Inferior parietal cortex (tissue), 1 donor: ENCODE results near the gene SYNE2.

Experiments
- DNase-seq: peaks from one replicate; pipeline ENCODE4 v3.0.0-alpha.2; 2016; ENCODE audit errors: extremely low spot score

Gene SYNE2

DNA sequence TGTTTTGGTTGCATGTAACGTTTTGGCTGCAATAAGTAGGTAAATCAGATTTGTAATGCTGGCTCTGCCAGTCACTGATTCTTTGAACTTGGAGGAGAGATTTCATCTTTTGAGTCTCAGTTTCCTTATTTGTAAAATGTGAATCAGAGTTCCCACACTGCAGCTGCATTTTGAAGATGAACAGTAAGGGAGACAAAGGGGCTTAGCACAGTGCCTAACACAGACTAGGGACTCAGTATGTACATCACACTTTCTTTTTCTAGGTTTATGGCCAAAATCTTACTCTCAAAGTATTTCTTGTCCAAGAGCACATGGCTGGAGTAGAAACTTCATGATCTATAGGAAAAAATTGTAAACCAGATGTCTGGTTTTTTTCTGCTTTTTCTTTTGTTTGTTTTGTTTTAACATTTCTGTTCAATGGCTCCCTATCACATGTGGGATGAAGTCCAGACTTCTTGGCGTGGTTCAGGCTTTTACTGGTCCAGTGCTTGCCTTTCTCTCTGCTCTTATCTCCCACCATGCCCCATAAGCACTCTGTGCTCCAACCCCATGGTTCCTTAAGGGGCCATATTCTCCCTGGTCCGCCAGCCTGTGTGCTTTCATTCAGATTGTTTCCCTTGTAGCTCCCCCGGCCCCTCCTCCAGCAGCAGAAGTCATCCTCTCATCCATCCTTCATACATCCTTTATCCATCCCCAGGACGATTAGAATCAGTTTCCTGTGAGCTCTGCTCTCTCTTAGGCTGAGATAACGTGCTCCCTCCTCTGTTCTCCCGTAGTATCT, 58.0 kb downstream of the SYNE2 start:
- no peak for DNase-seq

DNA sequence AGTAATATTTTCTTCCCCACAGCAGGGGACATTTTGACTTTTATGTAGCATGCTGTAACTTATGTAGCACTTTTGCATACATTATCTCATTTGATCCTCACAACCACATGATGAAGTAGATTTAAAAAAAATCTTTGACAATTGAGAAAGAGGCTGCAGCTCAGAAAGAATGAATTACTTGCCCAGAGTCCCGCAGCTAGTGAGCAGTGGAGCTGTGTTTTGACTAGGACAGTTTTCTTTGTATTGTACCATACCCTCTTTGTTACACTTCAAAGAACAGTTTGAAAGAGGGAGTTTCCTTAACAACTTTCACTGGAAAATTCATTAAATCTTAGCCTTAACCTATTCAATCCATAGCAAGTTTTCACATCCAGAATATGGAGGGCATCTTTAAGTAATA, 58.6 kb downstream of the SYNE2 start:
- DNase-seq = no peak

DNA sequence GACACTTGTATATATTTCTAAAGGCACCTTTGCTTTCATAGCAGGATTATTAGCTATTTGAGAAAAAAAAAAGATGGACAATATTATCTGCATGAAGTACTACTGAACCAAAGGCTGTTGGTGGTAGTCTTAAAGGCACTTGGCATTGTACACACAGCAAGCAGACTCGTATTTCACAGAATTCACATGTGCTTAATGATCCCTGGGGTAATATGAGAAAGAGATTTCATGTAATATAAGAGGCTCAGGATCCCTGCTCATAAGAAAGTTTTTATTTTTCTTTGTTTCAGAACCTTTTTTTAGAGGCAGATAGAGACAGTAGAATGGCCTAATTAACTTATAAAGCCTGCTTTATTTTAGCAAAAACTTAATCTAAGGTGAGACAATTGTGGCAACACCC, 59.5 kb downstream of the SYNE2 start:
- DNase-seq = no peak

GRCh38 chr14:63918411-63918810, 65.6 kb downstream of the SYNE2 start:
- no peak for DNase-seq

DNA sequence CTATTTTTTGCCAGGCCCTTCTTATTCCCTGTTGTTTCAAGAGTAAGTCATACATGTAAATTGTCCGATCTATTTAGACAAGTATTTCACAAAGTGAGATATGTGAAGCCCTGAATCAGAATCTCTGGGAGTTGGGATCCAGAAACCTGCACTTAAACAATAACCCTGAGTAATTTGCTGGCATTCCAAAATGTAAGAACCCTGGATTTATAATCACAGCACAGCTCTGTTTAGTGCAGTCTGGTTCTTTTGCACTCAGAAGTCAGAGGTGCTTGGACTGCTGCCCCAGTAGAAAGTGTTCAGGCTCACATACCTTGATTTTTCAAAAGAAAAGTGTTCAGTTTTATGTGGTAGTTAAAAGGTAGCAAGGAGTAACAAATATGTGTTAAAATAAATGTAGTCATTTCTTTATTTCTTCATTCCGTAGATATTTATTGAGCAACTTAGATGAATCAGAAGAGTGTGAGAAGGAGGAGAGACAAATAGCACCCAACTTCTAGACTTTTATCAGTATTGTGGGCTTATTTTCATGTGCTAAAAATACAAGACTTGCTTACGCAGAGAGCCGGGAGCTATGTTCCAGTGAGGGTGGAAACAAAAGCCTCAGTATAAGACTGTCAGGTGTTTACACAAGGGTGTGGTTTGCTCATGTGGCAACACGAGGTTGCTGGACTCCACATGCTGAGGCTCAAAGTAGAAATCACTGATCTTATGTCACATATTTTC, 70.1 kb downstream of the SYNE2 start:
- DNase-seq = no peak

DNA sequence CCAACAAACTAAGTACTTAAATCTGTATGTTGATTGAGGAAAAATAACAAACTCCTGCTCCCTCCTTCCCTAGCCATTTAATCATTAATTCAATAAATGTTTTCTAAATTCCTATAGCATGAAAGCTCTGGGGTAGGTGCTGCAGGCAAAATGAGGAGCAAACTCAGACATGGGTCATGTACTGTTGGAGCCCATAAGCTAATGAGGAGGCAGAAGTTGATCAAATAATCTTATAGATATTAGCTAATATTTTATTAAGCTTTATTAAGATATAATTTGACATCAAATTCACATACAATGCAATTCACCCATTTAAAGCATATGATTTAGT, 70.6 kb downstream of the SYNE2 start:
- no peak for DNase-seq

DNA sequence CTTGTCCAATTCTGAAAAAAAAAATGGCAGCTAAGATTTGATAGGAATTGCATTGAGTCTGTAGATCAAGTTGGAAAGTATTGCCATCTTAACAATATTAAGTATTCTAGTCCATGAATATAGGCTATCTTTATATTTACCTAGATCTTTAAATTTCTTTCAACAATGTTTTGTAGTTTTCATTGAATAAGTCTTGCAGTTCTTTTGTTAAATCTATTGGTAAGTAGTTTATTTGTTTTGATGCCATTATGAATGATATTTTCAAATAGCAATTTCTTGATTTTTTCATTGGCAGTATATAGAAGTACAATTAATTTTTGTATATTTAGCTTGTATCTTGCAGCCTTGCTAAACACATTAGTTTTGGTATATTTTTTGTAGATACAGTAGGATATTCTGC, 71.6 kb downstream of the SYNE2 start:
- no peak for DNase-seq

DNA sequence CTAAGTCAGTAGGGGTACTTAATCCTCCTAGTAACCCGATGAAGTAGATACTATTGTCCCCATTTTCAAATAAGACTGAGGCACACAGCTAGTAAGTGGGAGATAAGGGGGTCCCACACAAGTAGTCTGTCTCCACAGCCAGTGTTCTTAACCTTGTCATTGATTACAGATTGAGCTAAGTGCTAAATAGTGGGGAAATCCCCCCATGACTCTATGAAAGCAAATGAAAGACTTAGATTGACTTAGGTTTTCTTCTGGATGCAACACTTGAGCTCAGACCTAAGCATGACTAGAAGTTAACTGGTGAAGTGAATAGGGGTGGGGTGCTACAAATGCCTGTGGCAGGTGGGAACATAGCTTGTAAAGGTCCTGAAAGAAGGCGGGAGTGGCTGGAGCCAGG, 73.8 kb downstream of the SYNE2 start:
- DNase-seq = no peak

GRCh38 chr14:63928744-63929174, 76.0 kb downstream of the SYNE2 start:
- no peak for DNase-seq

DNA sequence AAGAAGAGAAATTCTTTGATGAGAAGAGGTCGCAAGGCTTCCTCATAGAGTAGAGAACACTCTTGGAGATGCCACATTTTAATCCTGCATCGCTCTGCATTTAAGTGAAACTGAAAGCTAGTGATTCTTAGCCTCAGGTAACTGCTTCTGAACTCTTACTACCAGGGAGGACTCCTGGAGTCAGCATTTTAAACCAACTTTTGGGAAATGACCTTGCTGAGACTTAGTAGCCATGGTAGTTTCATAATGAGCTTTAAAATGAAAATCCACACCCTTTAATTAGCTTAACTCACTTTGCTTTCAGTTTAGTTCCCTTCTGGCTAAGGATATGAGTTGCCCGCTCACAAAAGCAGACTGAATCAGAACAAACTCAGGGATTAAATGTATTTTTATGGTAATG, 80.3 kb downstream of the SYNE2 start:
- no peak for DNase-seq

DNA sequence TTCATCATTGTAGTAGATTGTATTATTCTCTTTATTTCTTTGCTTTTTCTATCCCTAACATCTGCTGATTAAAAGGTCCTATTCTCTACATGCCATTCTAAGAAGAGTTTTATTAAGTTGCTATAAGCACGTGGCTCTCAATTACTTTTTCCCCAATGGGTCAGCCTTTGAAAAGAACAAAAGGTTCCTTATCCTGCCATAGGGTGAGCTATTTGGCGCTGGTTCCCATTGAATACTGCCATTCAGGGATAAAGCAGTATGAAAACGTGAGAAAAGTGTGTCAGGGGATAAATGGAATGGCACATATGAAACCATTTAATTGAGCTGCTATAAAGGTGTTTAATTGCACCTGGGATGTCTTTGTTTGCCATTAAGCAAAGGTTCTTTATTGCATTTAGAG, 80.9 kb downstream of the SYNE2 start:
- no peak for DNase-seq

GRCh38 chr14:63938198-63939005, 85.6 kb downstream of the SYNE2 start:
- DNase-seq = no peak

DNA sequence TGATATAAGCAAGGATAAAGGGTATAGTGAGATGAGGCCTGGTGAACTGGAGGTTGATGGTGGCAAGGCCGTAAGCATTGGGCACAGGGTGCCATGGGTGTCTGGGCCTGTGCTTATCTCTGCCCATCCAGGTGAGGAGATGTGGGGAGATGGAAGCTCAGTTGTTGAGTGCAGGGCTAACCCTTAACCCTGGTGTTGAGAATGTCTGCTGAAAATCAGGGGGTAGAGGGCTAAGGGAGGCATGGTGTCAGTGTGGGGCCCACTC, 86.1 kb downstream of the SYNE2 start:
- DNase-seq = no peak

- DNase-seq = no peak
Observed at GRCh38 chr14:63940387-63940786, 87.6 kb downstream of the SYNE2 start.

DNA sequence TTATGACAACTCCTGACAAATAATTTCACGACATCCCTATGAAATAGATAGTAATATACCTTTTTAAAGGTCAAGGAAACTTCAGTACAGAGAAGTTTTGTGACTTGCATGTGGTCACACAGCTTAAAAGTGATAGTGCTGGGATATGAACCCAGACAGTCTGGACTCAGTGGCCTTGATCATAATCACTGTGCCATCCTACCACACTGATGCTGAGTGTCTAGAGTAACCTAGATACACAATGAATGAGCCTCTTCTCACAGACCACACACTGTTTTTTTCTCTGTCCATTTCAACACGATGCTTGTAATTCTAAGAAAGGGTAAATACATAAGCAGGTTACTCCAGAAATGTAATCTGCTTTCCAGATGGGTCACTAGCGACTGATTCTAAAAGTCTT, 88.2 kb downstream of the SYNE2 start:
- no peak for DNase-seq

DNA sequence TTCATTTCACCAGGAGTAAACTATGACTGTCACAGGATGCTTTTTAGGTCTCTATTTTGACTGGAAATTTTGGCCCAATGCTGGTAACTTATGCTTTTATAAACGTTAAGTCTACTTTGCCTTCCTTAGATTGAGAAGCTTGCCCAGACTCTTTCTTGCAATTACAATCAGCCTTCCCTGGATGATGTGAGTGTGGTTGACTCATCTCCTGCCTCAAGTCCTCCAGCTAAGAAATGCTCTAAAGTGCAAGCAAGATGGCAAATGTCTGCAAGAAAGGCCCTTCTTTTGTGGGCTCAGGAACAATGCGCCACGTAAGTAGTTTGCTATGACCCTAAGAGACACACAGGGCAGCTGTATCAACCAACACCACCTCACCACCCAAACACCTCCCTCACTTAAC, 96.9 kb downstream of the SYNE2 start:
- DNase-seq = no peak

- no peak for DNase-seq
Observed at GRCh38 chr14:63951021-63951420, 98.2 kb downstream of the SYNE2 start.

GRCh38 chr14:63951429-63951828, 98.6 kb downstream of the SYNE2 start:
- no peak for DNase-seq

DNA sequence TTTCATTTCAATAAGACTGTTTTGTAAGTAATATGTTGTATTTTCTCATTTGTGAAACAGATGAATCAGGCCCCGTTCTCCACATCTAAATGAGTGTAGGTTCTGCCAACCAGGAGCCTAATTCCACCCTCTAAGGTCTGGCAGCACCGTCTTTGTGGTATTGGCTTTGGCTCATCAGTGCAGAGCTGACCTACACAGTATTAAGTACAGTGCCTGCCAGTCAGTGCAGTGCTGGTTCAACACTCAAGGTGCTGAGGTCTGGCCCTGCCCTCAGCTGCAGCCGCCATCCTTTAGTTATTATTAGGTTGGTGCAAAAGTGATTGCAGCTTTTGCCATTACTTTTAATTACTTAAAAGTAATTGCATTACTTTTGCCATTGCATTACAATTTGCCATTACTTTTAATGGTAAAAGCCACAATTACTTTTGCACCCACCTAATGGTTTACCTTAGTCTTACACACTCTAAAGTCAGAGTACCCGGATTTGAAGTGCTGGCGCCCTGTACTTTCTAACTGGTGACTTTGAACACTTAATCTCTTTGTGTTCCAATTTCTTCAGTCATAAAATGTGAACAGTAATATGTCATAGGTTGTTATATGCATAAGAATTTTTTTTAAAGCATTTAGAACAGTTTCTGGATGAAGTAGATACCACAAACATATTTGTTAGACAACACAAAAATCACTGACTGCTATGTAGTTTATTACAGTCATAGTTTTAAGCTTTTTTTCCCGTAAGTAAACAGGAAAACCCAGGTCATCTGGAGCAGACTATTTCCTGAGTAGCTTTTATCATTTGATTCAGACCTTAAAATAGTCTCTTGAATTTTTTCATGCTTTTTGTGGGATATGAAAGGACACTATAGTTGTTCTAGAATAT, 99.5 kb downstream of the SYNE2 start:
- DNase-seq = no peak

DNA sequence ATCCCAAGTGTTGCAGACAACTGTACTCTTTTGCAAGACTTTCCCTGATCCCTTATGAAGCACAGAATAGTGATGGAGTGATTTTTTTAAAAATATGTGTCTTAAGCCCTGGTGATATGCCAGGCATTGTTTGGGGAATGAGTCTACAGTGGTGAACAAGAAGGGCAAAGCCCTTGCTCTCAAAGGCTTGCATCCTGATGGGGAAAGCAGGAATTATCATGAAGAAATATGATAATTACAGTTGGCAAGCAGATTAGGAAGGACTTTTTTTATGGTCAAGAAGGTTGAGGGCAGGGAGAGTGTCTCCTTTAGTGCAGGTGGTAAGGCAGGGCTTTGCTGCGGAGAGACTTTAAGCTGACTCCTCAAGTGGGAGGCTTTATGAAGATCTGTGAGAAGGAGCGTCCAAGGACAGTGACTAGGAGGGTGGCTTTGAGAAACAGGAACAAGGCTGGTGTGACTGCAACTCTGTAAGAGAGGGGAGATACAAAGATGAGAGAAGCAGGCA, 100.2 kb downstream of the SYNE2 start:
- DNase-seq = no peak

DNA sequence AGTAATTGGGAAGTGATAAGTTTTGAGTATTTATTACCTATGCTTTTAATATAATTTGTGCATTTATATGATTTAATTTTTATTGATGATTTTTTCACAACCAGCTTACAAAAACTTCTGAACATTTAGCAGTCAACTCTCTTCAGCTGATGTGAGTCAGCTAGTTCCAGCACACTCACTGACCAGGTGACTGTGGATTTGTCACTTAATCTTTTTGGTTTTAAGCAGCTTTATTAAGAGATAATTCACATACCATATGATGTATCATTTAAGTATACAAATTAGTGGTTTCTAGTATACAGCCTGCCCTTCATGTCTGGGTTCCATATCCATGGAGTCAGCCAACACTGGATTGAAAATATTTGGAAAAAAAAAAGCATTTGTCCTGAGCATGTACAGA, 103.5 kb downstream of the SYNE2 start:
- no peak for DNase-seq
